Mesendoderm (in vitro differentiated cells): ENCODE data around the gene IER5.

Source experiments
- DNase-seq: peaks from one replicate; pipeline ENCODE4 v3.0.0; 2013
- H2AK5ac ChIP-seq: 2 replicates; pipeline ENCODE4 v1.6.1; 2013; ENCODE audit warnings: low read length, inconsistent platforms
- H2BK120ac ChIP-seq: 2 replicates; pipeline ENCODE4 v1.6.1; 2013; ENCODE audit warnings: low read depth, mild to moderate bottlenecking, low read length, moderate library complexity, mixed read lengths
- H2BK15ac ChIP-seq: replicated peaks from 2 replicates; pipeline ENCODE4 v1.6.1; 2013; ENCODE audit warnings: low read depth, mild to moderate bottlenecking, moderate library complexity
- H2BK5ac ChIP-seq: 2 replicates; pipeline ENCODE4 v1.6.1; 2013; ENCODE audit warnings: low read length, inconsistent platforms
- H3K18ac ChIP-seq: 2 replicates; pipeline ENCODE4 v1.6.1; 2013; ENCODE audit warnings: mild to moderate bottlenecking, low read length, mixed read lengths
- H3K23ac ChIP-seq: one replicate; pipeline ENCODE4 v1.6.1; 2013; ENCODE audit warnings: low read length
- H3K27ac ChIP-seq: 2 replicates; pipeline ENCODE4 v1.5.1; 2013; ENCODE audit warnings: low read depth, mild to moderate bottlenecking, inconsistent platforms, low read length, moderate library complexity
- H3K27me3 ChIP-seq: 2 replicates; pipeline ENCODE4 v1.6.1; 2013; ENCODE audit warnings: low read length, control low read depth, mild to moderate bottlenecking, inconsistent platforms; ENCODE audit not compliant: insufficient read depth, poor library complexity
- H3K36me3 ChIP-seq: 2 replicates; pipeline ENCODE4 v1.6.1; 2013; ENCODE audit warnings: low read length, inconsistent platforms; ENCODE audit not compliant: control insufficient read depth, insufficient read depth
- H3K4ac ChIP-seq: one replicate; pipeline ENCODE4 v1.6.1; 2013; ENCODE audit warnings: low read depth, mild to moderate bottlenecking, low read length, moderate library complexity
- H3K4me1 ChIP-seq: 2 replicates; pipeline ENCODE4 v1.6.1; 2013; ENCODE audit warnings: low read depth, low read length, inconsistent platforms; ENCODE audit not compliant: control insufficient read depth
- H3K4me2 ChIP-seq: 2 replicates; pipeline ENCODE4 v1.6.1; 2013; ENCODE audit warnings: low read length
- H3K4me3 ChIP-seq: 2 replicates; pipeline ENCODE4 v1.5.1; 2013; ENCODE audit warnings: mild to moderate bottlenecking, low read length
- H3K56ac ChIP-seq: one replicate; pipeline ENCODE4 v1.6.1; 2013; ENCODE audit warnings: low read length
- H3K79me1 ChIP-seq: 2 replicates; pipeline ENCODE4 v1.6.1; 2013; ENCODE audit warnings: low read length, inconsistent platforms
- H3K79me2 ChIP-seq: 2 replicates; pipeline ENCODE4 v1.6.1; 2013; ENCODE audit warnings: mild to moderate bottlenecking, low read length; ENCODE audit not compliant: control insufficient read depth, insufficient read depth
- H3K9ac ChIP-seq: 2 replicates; pipeline ENCODE4 v1.6.1; 2013; ENCODE audit warnings: low read length, inconsistent platforms
- H4K5ac ChIP-seq: one replicate; pipeline ENCODE4 v1.6.1; 2013; ENCODE audit warnings: low read length
- H4K8ac ChIP-seq: one replicate; pipeline ENCODE4 v1.6.1; 2013; ENCODE audit warnings: low read depth, mild to moderate bottlenecking, control low read depth, low read length, moderate library complexity
- WGBS: extraction: QIAGEN DNeasy Blood & Tissue Kit; methylation state at CpG from one replicate; pipeline ENCODE4 v1.1.7; 2013; ENCODE audit warnings: low lambda C conversion rate, missing lambda C conversion rate; ENCODE audit not compliant: insufficient coverage; ENCODE audit errors: extremely low coverage; 5-methylcytosine and 5-hydroxymethylcytosine counted together

IER5 gene

GRCh38 chr1:181095763-181096184 is 7.3 kb downstream of the IER5 start:
- Histone ChIP-seq H4K8ac (no peak overlapping the region), H3K27me3 (no peaks in the 10 kb centered on the region), H3K9ac (no peak overlapping the region), H3K36me3 (no peaks in the 10 kb centered on the region), H3K56ac (no peak overlapping the region), H2BK120ac (no peak overlapping the region), H3K18ac (peak overlapping the region; percentile 39), H3K4me2 (no peak overlapping the region), H2AK5ac (no peak overlapping the region), H3K79me1 (peaks cover 7% of the 10 kb centered on the region), H3K79me2 (peaks cover 16% of the 10 kb centered on the region), H3K23ac (no peak overlapping the region), H3K4me1 (peaks cover 22% of the 10 kb centered on the region), H2BK5ac (no peak overlapping the region), H2BK15ac (no peak overlapping the region), H3K4ac (no peak overlapping the region), H3K4me3 (no peak overlapping the region), H4K5ac (no peak overlapping the region), H3K27ac (no peak overlapping the region)
- DNase-seq, result no peak
- no CpG with 5 or more reads among the region's 5 CpGs for WGBS

GRCh38 chr1:181097242-181097641 is 8.7 kb downstream of the IER5 start:
- H3K79me1 ChIP-seq, result peaks cover 5% of the 10 kb centered on the region
- H3K18ac ChIP-seq, result peak overlapping the region; percentile 39
- H3K4ac ChIP-seq, result no peak overlapping the region
- H4K5ac ChIP-seq, result no peak overlapping the region
- H3K23ac ChIP-seq, result no peak overlapping the region
- no peak overlapping the region for H3K56ac ChIP-seq
- no peak overlapping the region for H4K8ac ChIP-seq
- no peak overlapping the region for H2BK15ac ChIP-seq
- WGBS, result no CpG with 5 or more reads among the region's 7 CpGs
- H3K27ac ChIP-seq, result no peak overlapping the region
- no peak overlapping the region for H2BK5ac ChIP-seq
- no peaks in the 10 kb centered on the region for H3K27me3 ChIP-seq
- peaks cover 22% of the 10 kb centered on the region for H3K4me1 ChIP-seq
- H3K36me3 ChIP-seq, result no peaks in the 10 kb centered on the region
- no peak overlapping the region for H2AK5ac ChIP-seq
- DNase-seq, result no peak
- H2BK120ac ChIP-seq, result no peak overlapping the region
- H3K4me3 ChIP-seq, result no peak overlapping the region
- H3K4me2 ChIP-seq, result no peak overlapping the region
- peaks cover 2% of the 10 kb centered on the region for H3K79me2 ChIP-seq
- no peak overlapping the region for H3K9ac ChIP-seq

GRCh38 chr1:181099152-181100014 is 10.9 kb downstream of the IER5 start:
- H4K8ac ChIP-seq, result no peak overlapping the region
- no peaks in the 10 kb centered on the region for H3K79me2 ChIP-seq
- H3K4me2 ChIP-seq, result no peak overlapping the region
- no peak overlapping the region for H3K4me3 ChIP-seq
- no peaks in the 10 kb centered on the region for H3K79me1 ChIP-seq
- H3K9ac ChIP-seq, result peak overlapping the region; percentile 20
- peak overlapping the region; percentile 64 for H2BK5ac ChIP-seq
- no peak overlapping the region for H2BK15ac ChIP-seq
- peak overlapping the region; percentile 53 for H3K56ac ChIP-seq
- peak overlapping the region; percentile 81 for H3K18ac ChIP-seq
- peaks cover 26% of the 10 kb centered on the region for H3K4me1 ChIP-seq
- peak; percentile 72 for DNase-seq
- no peak overlapping the region for H4K5ac ChIP-seq
- no peaks in the 10 kb centered on the region for H3K36me3 ChIP-seq
- no peaks in the 10 kb centered on the region for H3K27me3 ChIP-seq
- H2BK120ac ChIP-seq, result no peak overlapping the region
- H2AK5ac ChIP-seq, result no peak overlapping the region
- no peak overlapping the region for H3K23ac ChIP-seq
- no peak overlapping the region for H3K4ac ChIP-seq
- peak overlapping the region; percentile 64 for H3K27ac ChIP-seq
- no CpG with 5 or more reads among the region's 11 CpGs for WGBS

- no peaks in the 10 kb centered on the region for H3K36me3 ChIP-seq
- no peak overlapping the region for H2BK120ac ChIP-seq
- H3K4me1 ChIP-seq, result peaks cover 26% of the 10 kb centered on the region
- no peak overlapping the region for H3K23ac ChIP-seq
- no peak overlapping the region for H3K4me2 ChIP-seq
- H3K4ac ChIP-seq, result no peak overlapping the region
- no peak overlapping the region for H3K9ac ChIP-seq
- H4K5ac ChIP-seq, result no peak overlapping the region
- H4K8ac ChIP-seq, result no peak overlapping the region
- peak; percentile 93 for DNase-seq
- H3K4me3 ChIP-seq, result no peak overlapping the region
- no peak overlapping the region for H2AK5ac ChIP-seq
- no peaks in the 10 kb centered on the region for H3K79me2 ChIP-seq
- no peak overlapping the region for H2BK5ac ChIP-seq
- H3K56ac ChIP-seq, result no peak overlapping the region
- H3K27ac ChIP-seq, result peak overlapping the region; percentile 87
- no peaks in the 10 kb centered on the region for H3K27me3 ChIP-seq
- H3K79me1 ChIP-seq, result no peaks in the 10 kb centered on the region
- H2BK15ac ChIP-seq, result no peak overlapping the region
- H3K18ac ChIP-seq, result peak overlapping the region; percentile 81
- 100% methylated on average over 1 of the region's 10 CpGs for WGBS
Measured at GRCh38 chr1:181100015-181100905, 11.8 kb downstream of the IER5 start.

- Histone ChIP-seq H3K4ac (no peak overlapping the region), H4K8ac (no peak overlapping the region), H3K56ac (peak overlapping the region; percentile 12), H3K4me1 (peaks cover 27% of the 10 kb centered on the region), H3K36me3 (no peaks in the 10 kb centered on the region), H2BK5ac (peak overlapping the region; percentile 20), H2AK5ac (peak overlapping the region; percentile 11), H3K9ac (no peak overlapping the region), H3K79me1 (no peaks in the 10 kb centered on the region), H3K18ac (peak overlapping the region; percentile 77), H3K4me3 (no peak overlapping the region), H3K4me2 (no peak overlapping the region), H3K23ac (no peak overlapping the region), H2BK120ac (peak overlapping the region; percentile 63), H3K79me2 (no peaks in the 10 kb centered on the region), H3K27ac (peak overlapping the region; percentile 87), H4K5ac (no peak overlapping the region), H3K27me3 (no peaks in the 10 kb centered on the region), H2BK15ac (no peak overlapping the region)
- WGBS, result no CpG with 5 or more reads among the region's 4 CpGs
- peak; percentile 74 for DNase-seq
Measured at GRCh38 chr1:181100934-181101333, 12.4 kb downstream of the IER5 start.
